HCT116 (cell line): ENCODE measurements around the gene ISCU. TPM values are rescaled to one million over a fixed set of nuclear protein-coding genes. Genes with fewer than 3 reads are reported as not detected.

Source experiments
- ATAC-seq: fragments of 200-7000 bp; cut with Tn5 transposase; 2 replicates; pipeline ENCODE4 v1.9.1; 2020; ENCODE audit warnings: mild to moderate bottlenecking, moderate library complexity
- BruUV-seq: library from RNA; stranded (reverse); fragments of 400-500 nt; replicated peaks from 2 replicates; lab custom pipeline; 2021; lab: Mats Ljungman, UMichigan
- CTCF ChIA-PET: fragments of 300-600 bp; sonication (Branson Sonifier 250); formaldehyde crosslinking; loops from one replicate; lab custom pipeline; 2021; ENCODE audit warnings: antibody characterized with exemption; lab: Charles Lee
- POLR2A ChIA-PET: fragments of 300-600, 350-600 bp; sonication (Branson Sonifier 250); formaldehyde crosslinking; loops from one replicate; lab custom pipeline; 2021; ENCODE audit warnings: antibody characterized with exemption; lab: Charles Lee
- RAD21 ChIA-PET, 2 experiments: fragments of 300-600 bp; sonication (Branson Sonifier 250); formaldehyde crosslinking; loops; one replicate each; lab custom pipeline; 2023; ENCODE audit warnings: low total read pairs in 2 of 2; ENCODE audit not compliant: uncharacterized antibody in 2 of 2, unreplicated experiment in 2 of 2, low non-redundant PET in 1 of 2; lab: Charles Lee
- DNase-seq: peaks from one replicate; pipeline ENCODE4 v3.0.0-alpha.2; 2010; ENCODE audit warnings: low read depth, low spot score
- H2AFZ ChIP-seq: fragments of 200-600 bp; shearing (Covaris generic), sonication (generic); 2 replicates; pipeline ENCODE4 v1.6.1; 2017; ENCODE audit warnings: low read depth, mixed run types, mixed read lengths, antibody characterized with exemption, low read length; ENCODE audit not compliant: poor library complexity, severe bottlenecking
- H3K27ac ChIP-seq: 2 replicates; pipeline ENCODE4 v1.5.1; 2012; ENCODE audit warnings: low read depth, low read length
- H3K27me3 ChIP-seq: fragments of 200-600 bp; sonication (generic); 2 replicates; pipeline ENCODE4 v1.6.1; 2016; ENCODE audit warnings: mixed run types, low read length, mixed read lengths; ENCODE audit not compliant: insufficient read depth
- H3K36me3 ChIP-seq, 2 experiments: fragments of 200-500 bp in 1 of 2; fragments of 200-600 bp in 1 of 2; sonication (Bioruptor generic) in 1 of 2; sonication (generic) in 1 of 2; 2 replicates each; pipeline versions ENCODE4 v1.5.1 to v1.6.1; 2014 to 2016; ENCODE audit warnings: low read length in 2 of 2, inconsistent platforms in 1 of 2, mixed read lengths in 1 of 2, mixed run types in 1 of 2; ENCODE audit not compliant: insufficient read depth in 2 of 2, control insufficient read depth in 1 of 2
- H3K4me1 ChIP-seq, 2 experiments: fragments of 200-600 bp in 1 of 2; sonication (generic) in 1 of 2; 2 replicates each; pipeline versions ENCODE4 v1.5.1 to v1.6.1; 2012 to 2017; ENCODE audit warnings: low read length in 2 of 2, inconsistent platforms in 1 of 2, mild to moderate bottlenecking in 1 of 2, mixed read lengths in 1 of 2, mixed run types in 1 of 2, moderate library complexity in 1 of 2; ENCODE audit not compliant: insufficient read depth in 2 of 2, control insufficient read depth in 1 of 2
- H3K4me2 ChIP-seq: fragments of 200-600 bp; sonication (generic); 2 replicates; pipeline ENCODE4 v1.6.1; 2017; ENCODE audit warnings: mixed run types, low read length, mixed read lengths
- H3K4me3 ChIP-seq, 2 experiments: fragments of 200-600 bp in 1 of 2; sonication (generic) in 1 of 2; replicated peaks in 1 of 2; 2 replicates each; pipeline ENCODE4 v1.5.1; 2011 to 2016; ENCODE audit warnings: low read length in 2 of 2, control low read depth in 1 of 2, low read depth in 1 of 2, mild to moderate bottlenecking in 1 of 2, mixed read lengths in 1 of 2, mixed run types in 1 of 2
- H3K79me2 ChIP-seq: fragments of 200-600 bp; sonication (generic); 2 replicates; pipeline ENCODE4 v1.6.1; 2017; ENCODE audit warnings: mild to moderate bottlenecking, mixed run types, low read length, moderate library complexity, mixed read lengths; ENCODE audit not compliant: insufficient read depth
- H3K9ac ChIP-seq: fragments of 200-600 bp; sonication (generic); 2 replicates; pipeline ENCODE4 v1.6.1; 2016; ENCODE audit warnings: low read length, mixed read lengths
- H3K9me2 ChIP-seq: fragments of 200-600 bp; sonication (generic), shearing (Covaris generic); 2 replicates; pipeline ENCODE4 v1.6.1; 2017; ENCODE audit warnings: mixed run types, mild to moderate bottlenecking, moderate library complexity; ENCODE audit not compliant: insufficient read depth
- H3K9me3 ChIP-seq, 2 experiments: fragments of 200-500 bp in 1 of 2; fragments of 200-600 bp in 1 of 2; sonication (Bioruptor generic) in 1 of 2; sonication (generic) in 1 of 2; 2 replicates each; pipeline ENCODE4 v1.6.1; 2014 to 2017; ENCODE audit warnings: low read length in 2 of 2, mixed read lengths in 2 of 2, inconsistent platforms in 1 of 2, low read depth in 1 of 2, mild to moderate bottlenecking in 1 of 2, mixed run types in 1 of 2, moderate library complexity in 1 of 2; ENCODE audit not compliant: control insufficient read depth in 1 of 2, insufficient read depth in 1 of 2
- H4K20me1 ChIP-seq: fragments of 200-600 bp; sonication (generic), shearing (Covaris generic); 2 replicates; pipeline ENCODE4 v1.6.1; 2017; ENCODE audit warnings: mixed run types, mild to moderate bottlenecking, moderate library complexity; ENCODE audit not compliant: insufficient read depth
- ATF3 ChIP-seq: IDR thresholded peaks from 2 replicates; pipeline ENCODE4 v1.6.1; 2012
- CBX3 ChIP-seq: IDR thresholded peaks from 2 replicates; pipeline ENCODE4 v1.6.1; 2012; ENCODE audit warnings: low read depth
- CTCF ChIP-seq, 3 experiments: fragments of 200-600 bp in 1 of 3; sonication (generic) in 1 of 3; IDR thresholded peaks in 2 of 3; conservative IDR thresholded peaks in 1 of 3; 2 replicates each; pipeline ENCODE4 v1.5.1; 2012 to 2017; ENCODE audit warnings: low read depth in 2 of 3, low read length in 2 of 3, antibody characterized with exemption in 1 of 3, borderline replicate concordance in 1 of 3, control low read depth in 1 of 3, mild to moderate bottlenecking in 1 of 3, mixed read lengths in 1 of 3, mixed run types in 1 of 3, moderate library complexity in 1 of 3; ENCODE audit not compliant: insufficient read depth in 1 of 3
- EGR1 ChIP-seq: IDR thresholded peaks from 2 replicates; pipeline ENCODE4 v1.6.1; 2012; ENCODE audit warnings: low read depth
- ELF1 ChIP-seq: IDR thresholded peaks from 2 replicates; pipeline ENCODE4 v1.6.1; 2012; ENCODE audit warnings: low read depth, borderline replicate concordance
- EZH2 ChIP-seq: fragments of 200-600 bp; sonication (generic); IDR thresholded peaks from 2 replicates; pipeline ENCODE4 v1.6.1; 2017; ENCODE audit warnings: antibody characterized with exemption, mixed run types
- EZH2phosphoT487 ChIP-seq: fragments of 200-600 bp; IDR thresholded peaks from 2 replicates; pipeline ENCODE4 v1.6.1; 2018; ENCODE audit warnings: antibody characterized with exemption, borderline replicate concordance
- FOSL1 ChIP-seq: IDR thresholded peaks from 2 replicates; pipeline ENCODE4 v1.6.1; 2012; ENCODE audit warnings: low read depth
- JUND ChIP-seq: IDR thresholded peaks from 2 replicates; pipeline ENCODE4 v1.6.1; 2012
- POLR2A ChIP-seq: IDR thresholded peaks from 2 replicates; pipeline ENCODE4 v1.7.0; 2011; ENCODE audit warnings: borderline replicate concordance; ENCODE audit not compliant: insufficient read depth, insufficient read length; ENCODE audit errors: extremely low read depth
- POLR2AphosphoS5 ChIP-seq: IDR thresholded peaks from 2 replicates; pipeline ENCODE4 v1.6.1; 2011; ENCODE audit warnings: mild to moderate bottlenecking, low read depth, low read length, moderate library complexity
- RAD21 ChIP-seq: IDR thresholded peaks from 2 replicates; pipeline ENCODE4 v1.6.1; 2012; ENCODE audit warnings: low read depth, mild to moderate bottlenecking
- REST ChIP-seq: IDR thresholded peaks from 2 replicates; pipeline ENCODE4 v1.6.1; 2012; ENCODE audit warnings: low read depth
- SP1 ChIP-seq: IDR thresholded peaks from 2 replicates; pipeline ENCODE4 v1.6.1; 2012; ENCODE audit warnings: low read depth
- ZBTB33 ChIP-seq: IDR thresholded peaks from 2 replicates; pipeline ENCODE4 v1.6.1; 2011; ENCODE audit warnings: mild to moderate bottlenecking, low read length, moderate library complexity; ENCODE audit not compliant: insufficient replicate concordance; ENCODE audit errors: extremely low read depth
- ZNF274 ChIP-seq: fragments of 200-500 bp; sonication (Bioruptor generic); IDR thresholded peaks from 2 replicates; pipeline ENCODE4 v1.6.1; 2014; ENCODE audit warnings: mild to moderate bottlenecking, low read depth, low read length, inconsistent platforms
- intact Hi-C: fragments of 100-400 bp; cut with micrococcal nuclease; formaldehyde crosslinking; loops from 2 replicates; pipeline ENCODE4 v1.10.0; 2022
- total RNA-seq: library from RNA; stranded (reverse); gene quantifications from one replicate; pipeline ENCODE4 v1.2.1, GENCODE V29; 2021; ENCODE audit not compliant: unreplicated experiment

The ISCU gene
- total RNA-seq, 1 experiment from 2014 or later: 89.6 TPM

- Histone ChIP-seq H3K27ac (no peak overlapping the region), H3K27me3 (no peaks in the 10 kb centered on the region), H3K4me2 (no peak overlapping the region), H3K9me2 (no peaks in the 10 kb centered on the region), H3K9ac (no peak overlapping the region), H3K36me3 (no peaks in the 10 kb centered on the region), H3K79me2 (no peaks in the 10 kb centered on the region), H3K9me3 (no peaks in the 10 kb centered on the region), H2AFZ (no peak overlapping the region), H3K4me1 (peaks cover 0 to 7% of the 10 kb centered on the region in 2 experiments; a peak in 1 of 4 replicates), H3K4me3 (no peak overlapping the region), H4K20me1 (no peaks in the 10 kb centered on the region)
- CTCF ChIA-PET: no interaction called here
- intact Hi-C loops: no loop called here
- no TSS peak for BruUV-seq
- peak; percentile 40; the same call in 1 of the 2 replicates for ATAC-seq
- no peak for DNase-seq
- RAD21 ChIA-PET: no interaction called here
- TF ChIP-seq EZH2 (no peak), EGR1 (no peak), SP1 (no peak), FOSL1 (no peak), ATF3 (no peak), CBX3 (no peak), POLR2A (no peak), ZNF274 (no peak), RAD21 (no peak), POLR2AphosphoS5 (no peak), REST (no peak), ZBTB33 (no peak), EZH2phosphoT487 (no peak), JUND (no peak), ELF1 (no peak), CTCF (IDR thresholded peaks at IDR 0.05 in 2 of 3, conservative IDR thresholded peaks at IDR 0.05 in 1 of 3; ENCODE audit: borderline replicate concordance in 1 of 3, insufficient read depth in 1 of 3, low read depth in 2 of 3, low read length in 2 of 3) (no peak)
- POLR2A ChIA-PET: no interaction called here
These were observed 42.7 kb downstream of the ISCU start for GRCh38 chr12:108605000-108605689.
